ENCODE measurements around the gene SEPTIN5. TPM values are rescaled to one million over a fixed set of nuclear protein-coding genes. Genes with fewer than 3 reads are reported as not detected.
"Not testable (repeated sequence)": the region's sequence is repeated elsewhere in the genome, so short reads cannot be mapped to it uniquely, and the experiment has no call there.

Gene SEPTIN5
- total RNA-seq, 3 donors from 2014 or later (not counting 1 experiment from before 2014, with no cell fraction given), result 0.52 to 4.5 (median 1.9) TPM

- Histone ChIP-seq H3K4me3 (ENCODE audit: low read length) (no peak overlapping the region), H3K36me3 (ENCODE audit: control insufficient read depth, insufficient read depth, low read length) (no peaks in the 10 kb centered on the region), H3K9me3 (ENCODE audit: control insufficient read depth, insufficient read depth, low read length) (no peaks in the 10 kb centered on the region), H3K27me3 (ENCODE audit: control insufficient read depth, insufficient read depth, low read length) (no peaks in the 10 kb centered on the region), H3K4me1 (ENCODE audit: control insufficient read depth, insufficient read depth, low read length) (no peaks in the 10 kb centered on the region), H3K27ac (ENCODE audit: low read length) (no peak overlapping the region)
- 88% methylated on average over 12 of the region's 12 CpGs for WGBS (ENCODE audit: insufficient coverage)
- intact Hi-C loops (cut with micrococcal nuclease), result no loop called here
- H3K27ac Mint-ChIP-seq, result no peak overlapping the region
- H3K36me3 Mint-ChIP-seq, result no peaks in the 10 kb centered on the region
- TF ChIP-seq CTCF (IDR thresholded peaks at IDR 0.05), result no peak
- no peak overlapping the region for H3K4me3 Mint-ChIP-seq
- ATAC-seq, result no peak
- H3K9me3 Mint-ChIP-seq, result no peaks in the 10 kb centered on the region
- H3K4me1 Mint-ChIP-seq, result no peaks in the 10 kb centered on the region
- peaks cover 0 to 7% of the 10 kb centered on the region in 2 donors for H3K27me3 Mint-ChIP-seq (ENCODE audit: low read depth in 2 of 2)
- DNase-seq, result no peak
Observed at GRCh38 chr22:19693981-19694670, 20.2 kb upstream of the SEPTIN5 start.

- no peaks in the 10 kb centered on the region for H3K4me1 ChIP-seq (ENCODE audit: control insufficient read depth, insufficient read depth, low read length)
- no peak overlapping the region for H3K27ac Mint-ChIP-seq
Observed at GRCh38 chr22:19694696-19695095, 19.6 kb upstream of the SEPTIN5 start.

GRCh38 chr22:19696504-19697276, 17.6 kb upstream of the SEPTIN5 start:
- Mint-ChIP-seq H3K36me3 (no peaks in the 10 kb centered on the region), H3K4me3 (no peak overlapping the region), H3K9me3 (no peaks in the 10 kb centered on the region), H3K27me3 (ENCODE audit: low read depth in 2 of 2) (peaks cover 0 to 3% of the 10 kb centered on the region in 2 donors), H3K4me1 (no peaks in the 10 kb centered on the region), H3K27ac (no peak overlapping the region)
- intact Hi-C loops (cut with micrococcal nuclease), result no loop called here
- no peaks in the 10 kb centered on the region for H3K4me1 ChIP-seq (ENCODE audit: control insufficient read depth, insufficient read depth, low read length)
- H3K27me3 ChIP-seq (ENCODE audit: control insufficient read depth, insufficient read depth, low read length), result no peaks in the 10 kb centered on the region
- H3K4me3 ChIP-seq (ENCODE audit: low read length), result no peak overlapping the region
- TF ChIP-seq CTCF (IDR thresholded peaks at IDR 0.05), result no peak
- DNase-seq (no peak), ATAC-seq (no peak)
- no peaks in the 10 kb centered on the region for H3K36me3 ChIP-seq (ENCODE audit: control insufficient read depth, insufficient read depth, low read length)
- H3K9me3 ChIP-seq (ENCODE audit: control insufficient read depth, insufficient read depth, low read length), result no peaks in the 10 kb centered on the region
- 87% methylated on average over 2 of the region's 2 CpGs for WGBS (ENCODE audit: insufficient coverage)
- H3K27ac ChIP-seq (ENCODE audit: low read length), result no peak overlapping the region

More at GRCh38 chr22:19694696-19695095, 19.6 kb upstream of the SEPTIN5 start:
- Mint-ChIP-seq H3K4me3 (no peak overlapping the region), H3K9me3 (no peaks in the 10 kb centered on the region), H3K4me1 (no peaks in the 10 kb centered on the region), H3K27me3 (ENCODE audit: low read depth in 2 of 2) (peaks cover 0 to 7% of the 10 kb centered on the region in 2 donors), H3K36me3 (no peaks in the 10 kb centered on the region)
- no peak for TF ChIP-seq CTCF (IDR thresholded peaks at IDR 0.05)
- intact Hi-C loops (cut with micrococcal nuclease), result no loop called here
- ATAC-seq (no peak), DNase-seq (no peak)
- 99% methylated on average over 13 of the region's 13 CpGs for WGBS (ENCODE audit: insufficient coverage)
- Histone ChIP-seq H3K9me3 (ENCODE audit: control insufficient read depth, insufficient read depth, low read length) (no peaks in the 10 kb centered on the region), H3K36me3 (ENCODE audit: control insufficient read depth, insufficient read depth, low read length) (no peaks in the 10 kb centered on the region), H3K27me3 (ENCODE audit: control insufficient read depth, insufficient read depth, low read length) (no peaks in the 10 kb centered on the region), H3K4me3 (ENCODE audit: low read length) (no peak overlapping the region), H3K27ac (ENCODE audit: low read length) (no peak overlapping the region)

- H3K27me3 ChIP-seq (ENCODE audit: control insufficient read depth, insufficient read depth, low read length); H3K4me3 Mint-ChIP-seq; H3K36me3 ChIP-seq (ENCODE audit: control insufficient read depth, insufficient read depth, low read length); ATAC-seq; H3K27ac ChIP-seq (ENCODE audit: low read length); DNase-seq; H3K4me3 ChIP-seq (ENCODE audit: low read length); H3K9me3 ChIP-seq (ENCODE audit: control insufficient read depth, insufficient read depth, low read length); H3K36me3 Mint-ChIP-seq; intact Hi-C loops (cut with micrococcal nuclease); H3K4me1 Mint-ChIP-seq; H3K27ac Mint-ChIP-seq; H3K4me1 ChIP-seq (ENCODE audit: control insufficient read depth, insufficient read depth, low read length); H3K27me3 Mint-ChIP-seq (ENCODE audit: low read depth in 2 of 2); H3K9me3 Mint-ChIP-seq: not testable (repeated sequence)
- 95% methylated on average over 1 of the region's 1 CpG for WGBS (ENCODE audit: insufficient coverage)
Observed at GRCh38 chr22:19697871-19698270, 16.4 kb upstream of the SEPTIN5 start.

Data from natural killer cell (primary cell).